HCT116 (cell line): Measurements from ENCODE around the gene RBM43. TPM values are rescaled to one million over a fixed set of nuclear protein-coding genes. Genes with fewer than 3 reads are reported as not detected.

Experiments
- ATAC-seq: fragments of 200-7000 bp; cut with Tn5 transposase; 2 replicates; pipeline ENCODE4 v1.9.1; 2020; ENCODE audit warnings: mild to moderate bottlenecking, moderate library complexity
- BruUV-seq: library from RNA; stranded (reverse); fragments of 400-500 nt; replicated peaks from 2 replicates; lab custom pipeline; 2021; lab: Mats Ljungman, UMichigan
- CTCF ChIA-PET: fragments of 300-600 bp; sonication (Branson Sonifier 250); formaldehyde crosslinking; loops from one replicate; lab custom pipeline; 2021; ENCODE audit warnings: antibody characterized with exemption; lab: Charles Lee
- POLR2A ChIA-PET: fragments of 300-600, 350-600 bp; sonication (Branson Sonifier 250); formaldehyde crosslinking; loops from one replicate; lab custom pipeline; 2021; ENCODE audit warnings: antibody characterized with exemption; lab: Charles Lee
- RAD21 ChIA-PET, 2 experiments: fragments of 300-600 bp; sonication (Branson Sonifier 250); formaldehyde crosslinking; loops; one replicate each; lab custom pipeline; 2023; ENCODE audit warnings: low total read pairs in 2 of 2; ENCODE audit not compliant: uncharacterized antibody in 2 of 2, unreplicated experiment in 2 of 2, low non-redundant PET in 1 of 2; lab: Charles Lee
- DNase-seq: peaks from one replicate; pipeline ENCODE4 v3.0.0-alpha.2; 2010; ENCODE audit warnings: low read depth, low spot score
- H2AFZ ChIP-seq: fragments of 200-600 bp; shearing (Covaris generic), sonication (generic); 2 replicates; pipeline ENCODE4 v1.6.1; 2017; ENCODE audit warnings: low read depth, mixed run types, mixed read lengths, antibody characterized with exemption, low read length; ENCODE audit not compliant: poor library complexity, severe bottlenecking
- H3K27ac ChIP-seq: 2 replicates; pipeline ENCODE4 v1.5.1; 2012; ENCODE audit warnings: low read depth, low read length
- H3K27me3 ChIP-seq: fragments of 200-600 bp; sonication (generic); 2 replicates; pipeline ENCODE4 v1.6.1; 2016; ENCODE audit warnings: mixed run types, low read length, mixed read lengths; ENCODE audit not compliant: insufficient read depth
- H3K36me3 ChIP-seq, 2 experiments: fragments of 200-500 bp in 1 of 2; fragments of 200-600 bp in 1 of 2; sonication (Bioruptor generic) in 1 of 2; sonication (generic) in 1 of 2; 2 replicates each; pipeline versions ENCODE4 v1.5.1 to v1.6.1; 2014 to 2016; ENCODE audit warnings: low read length in 2 of 2, inconsistent platforms in 1 of 2, mixed read lengths in 1 of 2, mixed run types in 1 of 2; ENCODE audit not compliant: insufficient read depth in 2 of 2, control insufficient read depth in 1 of 2
- H3K4me1 ChIP-seq, 2 experiments: fragments of 200-600 bp in 1 of 2; sonication (generic) in 1 of 2; 2 replicates each; pipeline versions ENCODE4 v1.5.1 to v1.6.1; 2012 to 2017; ENCODE audit warnings: low read length in 2 of 2, inconsistent platforms in 1 of 2, mild to moderate bottlenecking in 1 of 2, mixed read lengths in 1 of 2, mixed run types in 1 of 2, moderate library complexity in 1 of 2; ENCODE audit not compliant: insufficient read depth in 2 of 2, control insufficient read depth in 1 of 2
- H3K4me2 ChIP-seq: fragments of 200-600 bp; sonication (generic); 2 replicates; pipeline ENCODE4 v1.6.1; 2017; ENCODE audit warnings: mixed run types, low read length, mixed read lengths
- H3K4me3 ChIP-seq, 2 experiments: fragments of 200-600 bp in 1 of 2; sonication (generic) in 1 of 2; replicated peaks in 1 of 2; 2 replicates each; pipeline ENCODE4 v1.5.1; 2011 to 2016; ENCODE audit warnings: low read length in 2 of 2, control low read depth in 1 of 2, low read depth in 1 of 2, mild to moderate bottlenecking in 1 of 2, mixed read lengths in 1 of 2, mixed run types in 1 of 2
- H3K79me2 ChIP-seq: fragments of 200-600 bp; sonication (generic); 2 replicates; pipeline ENCODE4 v1.6.1; 2017; ENCODE audit warnings: mild to moderate bottlenecking, mixed run types, low read length, moderate library complexity, mixed read lengths; ENCODE audit not compliant: insufficient read depth
- H3K9ac ChIP-seq: fragments of 200-600 bp; sonication (generic); 2 replicates; pipeline ENCODE4 v1.6.1; 2016; ENCODE audit warnings: low read length, mixed read lengths
- H3K9me2 ChIP-seq: fragments of 200-600 bp; sonication (generic), shearing (Covaris generic); 2 replicates; pipeline ENCODE4 v1.6.1; 2017; ENCODE audit warnings: mixed run types, mild to moderate bottlenecking, moderate library complexity; ENCODE audit not compliant: insufficient read depth
- H3K9me3 ChIP-seq, 2 experiments: fragments of 200-500 bp in 1 of 2; fragments of 200-600 bp in 1 of 2; sonication (Bioruptor generic) in 1 of 2; sonication (generic) in 1 of 2; 2 replicates each; pipeline ENCODE4 v1.6.1; 2014 to 2017; ENCODE audit warnings: low read length in 2 of 2, mixed read lengths in 2 of 2, inconsistent platforms in 1 of 2, low read depth in 1 of 2, mild to moderate bottlenecking in 1 of 2, mixed run types in 1 of 2, moderate library complexity in 1 of 2; ENCODE audit not compliant: control insufficient read depth in 1 of 2, insufficient read depth in 1 of 2
- H4K20me1 ChIP-seq: fragments of 200-600 bp; sonication (generic), shearing (Covaris generic); 2 replicates; pipeline ENCODE4 v1.6.1; 2017; ENCODE audit warnings: mixed run types, mild to moderate bottlenecking, moderate library complexity; ENCODE audit not compliant: insufficient read depth
- CBX3 ChIP-seq: IDR thresholded peaks from 2 replicates; pipeline ENCODE4 v1.6.1; 2012; ENCODE audit warnings: low read depth
- ELF1 ChIP-seq: IDR thresholded peaks from 2 replicates; pipeline ENCODE4 v1.6.1; 2012; ENCODE audit warnings: low read depth, borderline replicate concordance
- EZH2phosphoT487 ChIP-seq: fragments of 200-600 bp; IDR thresholded peaks from 2 replicates; pipeline ENCODE4 v1.6.1; 2018; ENCODE audit warnings: antibody characterized with exemption, borderline replicate concordance
- FOSL1 ChIP-seq: IDR thresholded peaks from 2 replicates; pipeline ENCODE4 v1.6.1; 2012; ENCODE audit warnings: low read depth
- JUND ChIP-seq: IDR thresholded peaks from 2 replicates; pipeline ENCODE4 v1.6.1; 2012
- POLR2A ChIP-seq: IDR thresholded peaks from 2 replicates; pipeline ENCODE4 v1.7.0; 2011; ENCODE audit warnings: borderline replicate concordance; ENCODE audit not compliant: insufficient read depth, insufficient read length; ENCODE audit errors: extremely low read depth
- POLR2AphosphoS5 ChIP-seq: IDR thresholded peaks from 2 replicates; pipeline ENCODE4 v1.6.1; 2011; ENCODE audit warnings: mild to moderate bottlenecking, low read depth, low read length, moderate library complexity
- SIN3A ChIP-seq: IDR thresholded peaks from 2 replicates; pipeline ENCODE4 v1.6.1; 2012; ENCODE audit warnings: low read depth
- SRF ChIP-seq: IDR thresholded peaks from 2 replicates; pipeline ENCODE4 v1.6.1; 2012; ENCODE audit warnings: low read depth
- YY1 ChIP-seq: IDR thresholded peaks from 2 replicates; pipeline ENCODE4 v1.6.1; 2011; ENCODE audit warnings: low read length, low read depth, moderate library complexity, mild to moderate bottlenecking; ENCODE audit not compliant: insufficient replicate concordance; ENCODE audit errors: extremely low read depth
- ZBTB33 ChIP-seq: IDR thresholded peaks from 2 replicates; pipeline ENCODE4 v1.6.1; 2011; ENCODE audit warnings: mild to moderate bottlenecking, low read length, moderate library complexity; ENCODE audit not compliant: insufficient replicate concordance; ENCODE audit errors: extremely low read depth
- intact Hi-C: fragments of 100-400 bp; cut with micrococcal nuclease; formaldehyde crosslinking; loops from 2 replicates; pipeline ENCODE4 v1.10.0; 2022
- total RNA-seq: library from RNA; stranded (reverse); gene quantifications from one replicate; pipeline ENCODE4 v1.2.1, GENCODE V29; 2021; ENCODE audit not compliant: unreplicated experiment

The RBM43 gene
- total RNA-seq, 1 experiment from 2014 or later: 3.3 TPM

- H3K79me2 ChIP-seq: no peaks in the 10 kb centered on the region
- no peaks in the 10 kb centered on the region for H3K9me2 ChIP-seq
- intact Hi-C loops: no loop called here
- RAD21 ChIA-PET: no interaction called here
- no peak overlapping the region for H2AFZ ChIP-seq
- CTCF ChIA-PET: no interaction called here
- no TSS peak for BruUV-seq
- POLR2A ChIA-PET: no interaction called here
- DNase-seq (no peak), ATAC-seq (no peak)
- no peaks in the 10 kb centered on the region for H3K9me3 ChIP-seq
- no peaks in the 10 kb centered on the region for H3K27me3 ChIP-seq
- H3K36me3 ChIP-seq: no peaks in the 10 kb centered on the region
- no peak overlapping the region for H3K4me2 ChIP-seq
- no peak overlapping the region for H3K9ac ChIP-seq
- no peak overlapping the region for H3K4me3 ChIP-seq
- no peaks in the 10 kb centered on the region for H4K20me1 ChIP-seq
- no peak for TF ChIP-seq SIN3A
- H3K4me1 ChIP-seq: no peaks in the 10 kb centered on the region
- no peak overlapping the region for H3K27ac ChIP-seq
These were observed 16.8 kb upstream of the RBM43 start for GRCh38 chr2:151278487-151278886.

- H3K27me3 ChIP-seq: no peaks in the 10 kb centered on the region
- no peak overlapping the region for H3K9ac ChIP-seq
- ATAC-seq (no peak), DNase-seq (no peak)
- POLR2A ChIA-PET: no interaction called here
- H3K27ac ChIP-seq: no peak overlapping the region
- CTCF ChIA-PET: no interaction called here
- RAD21 ChIA-PET: no interaction called here
- H3K4me2 ChIP-seq: no peak overlapping the region
- no peak overlapping the region for H3K4me3 ChIP-seq
- intact Hi-C loops: no loop called here
- no peak overlapping the region for H2AFZ ChIP-seq
- H3K4me1 ChIP-seq: no peaks in the 10 kb centered on the region
- BruUV-seq: no TSS peak
- H3K36me3 ChIP-seq: no peaks in the 10 kb centered on the region
- no peaks in the 10 kb centered on the region for H4K20me1 ChIP-seq
- H3K9me2 ChIP-seq: no peaks in the 10 kb centered on the region
- H3K9me3 ChIP-seq: no peaks in the 10 kb centered on the region
- H3K79me2 ChIP-seq: no peaks in the 10 kb centered on the region
- no peak for TF ChIP-seq POLR2A
- no peak for TF ChIP-seq POLR2AphosphoS5
- TF ChIP-seq, all 23 proteins: peak for 0
These were observed 15.4 kb upstream of the RBM43 start for GRCh38 chr2:151277067-151277466.

- no TSS peak for BruUV-seq
- H3K9ac ChIP-seq: no peak overlapping the region
- POLR2A ChIA-PET: no interaction called here
- H3K27ac ChIP-seq: no peak overlapping the region
- H3K36me3 ChIP-seq: no peaks in the 10 kb centered on the region
- CTCF ChIA-PET: no interaction called here
- H4K20me1 ChIP-seq: no peaks in the 10 kb centered on the region
- ATAC-seq (no peak), DNase-seq (no peak)
- no peaks in the 10 kb centered on the region for H3K27me3 ChIP-seq
- H3K4me3 ChIP-seq: no peak overlapping the region
- H3K4me1 ChIP-seq: no peaks in the 10 kb centered on the region
- no peak overlapping the region for H3K4me2 ChIP-seq
- H2AFZ ChIP-seq: no peak overlapping the region
- intact Hi-C loops: no loop called here
- H3K79me2 ChIP-seq: no peaks in the 10 kb centered on the region
- RAD21 ChIA-PET: no interaction called here
- no peaks in the 10 kb centered on the region for H3K9me2 ChIP-seq
- no peaks in the 10 kb centered on the region for H3K9me3 ChIP-seq
- TF ChIP-seq SRF: no peak
- TF ChIP-seq JUND: no peak
- TF ChIP-seq YY1: no peak
- TF ChIP-seq ZBTB33: no peak
- no peak for TF ChIP-seq EZH2phosphoT487
- TF ChIP-seq POLR2AphosphoS5: no peak
- no peak for TF ChIP-seq FOSL1
- no peak for TF ChIP-seq ELF1
- no peak for TF ChIP-seq CBX3
These were observed 13.6 kb upstream of the RBM43 start for GRCh38 chr2:151275291-151275690.
